Fibroblast of villous mesenchyme (primary cell): ENCODE results near the gene SMCO3. TPM values are rescaled to one million over a fixed set of nuclear protein-coding genes. Genes with fewer than 3 reads are reported as not detected.

ENCODE experiments used
- DNase-seq: peaks from one replicate; pipeline ENCODE4 v3.0.0-alpha.2; 2010; ENCODE audit warnings: low read depth
- H3K4me3 ChIP-seq: 2 replicates; pipeline ENCODE4 v1.5.1; 2011; ENCODE audit warnings: low read depth, mild to moderate bottlenecking, low read length
- CTCF ChIP-seq: IDR thresholded peaks from 2 replicates; pipeline ENCODE4 v1.5.1; 2012; ENCODE audit warnings: low read depth, mild to moderate bottlenecking, low read length; ENCODE audit not compliant: insufficient read depth
- total RNA-seq: library from RNA; depleted of rRNA; stranded (reverse); fragments of >200 nt; gene quantifications from 2 replicates; pipeline ENCODE4 v1.2.3, GENCODE V29; 2012

The SMCO3 gene
- total RNA-seq, 1 donor = under 0.01 TPM

- no peak overlapping the region for H3K4me3 ChIP-seq
- peak; percentile 46 for TF ChIP-seq CTCF
- DNase-seq = peak; percentile 14
Observed at GRCh38 chr12:14756334-14757143, 57.4 kb downstream of the SMCO3 start.

Other genes starting within 250 kb of the SMCO3 start
- 10.0 and 18.1 TPM in 2 replicates for gene PLBD1, start 246.3 kb downstream of the SMCO3 start, total RNA-seq
- gene GUCY2C, start 117.6 kb downstream of the SMCO3 start, total RNA-seq = not detected in 2 replicates
- 11.0 and 15.5 TPM in 2 replicates for gene WBP11, start 10.7 kb downstream of the SMCO3 start, total RNA-seq
- gene C12orf60, start 10.5 kb downstream of the SMCO3 start, total RNA-seq = 0.32 and 0.86 TPM in 2 replicates
- gene ART4, start 29.3 kb upstream of the SMCO3 start, total RNA-seq = under 0.01 TPM in 2 replicates
- gene MGP, start 71.7 kb upstream of the SMCO3 start, total RNA-seq = 3.5 and 10.6 TPM in 2 replicates
- gene ERP27, start 124.4 kb upstream of the SMCO3 start, total RNA-seq = not detected in 2 replicates
- 17.3 and 30.6 TPM in 2 replicates for gene ARHGDIB, start 147.4 kb upstream of the SMCO3 start, total RNA-seq
- not detected in 2 replicates for gene PDE6H, start 158.9 kb upstream of the SMCO3 start, total RNA-seq